A673 (cell line): ENCODE data around the gene UNC13D. TPM values are rescaled to one million over a fixed set of nuclear protein-coding genes. Genes with fewer than 3 reads are reported as not detected.
"Not testable (repeated sequence)": the region's sequence is repeated elsewhere in the genome, so short reads cannot be mapped to it uniquely, and the experiment has no call there.

Experiments
- BruUV-seq: library from RNA; stranded (reverse); fragments of 400-500 nt; replicated peaks from 2 replicates; lab custom pipeline; 2021; lab: Mats Ljungman, UMichigan
- CTCF ChIA-PET: fragments of 300-600 bp; sonication (Branson Sonifier 250); formaldehyde crosslinking; loops from one replicate; lab custom pipeline; 2022; ENCODE audit warnings: antibody characterized with exemption; lab: Charles Lee
- POLR2A ChIA-PET: fragments of 300-600 bp; sonication (Branson Sonifier 250); formaldehyde crosslinking; loops from one replicate; lab custom pipeline; 2022; ENCODE audit warnings: antibody characterized with exemption; ENCODE audit not compliant: low non-redundant PET; lab: Charles Lee
- DNase-seq: peaks from one replicate; pipeline ENCODE4 v3.0.0-alpha.2; 2015; ENCODE audit warnings: low spot score
- H3K27ac ChIP-seq: fragments of 200-600 bp; sonication (generic); 2 replicates; pipeline ENCODE4 v1.5.1; 2016; ENCODE audit warnings: mixed run types, low read depth, mild to moderate bottlenecking, mixed read lengths, antibody characterized with exemption, low read length; ENCODE audit not compliant: poor library complexity, severe bottlenecking
- H3K27me3 ChIP-seq: fragments of 200-600 bp; sonication (generic); replicated peaks from 2 replicates; pipeline ENCODE4 v1.6.1; 2017; ENCODE audit warnings: mixed run types, low read depth, mild to moderate bottlenecking, mixed read lengths, antibody characterized with exemption, low read length; ENCODE audit not compliant: insufficient read depth, poor library complexity
- H3K36me3 ChIP-seq: fragments of 200-600 bp; sonication (generic); 2 replicates; pipeline ENCODE4 v1.6.1; 2016; ENCODE audit warnings: mixed run types, mild to moderate bottlenecking, mixed read lengths, antibody characterized with exemption, low read length; ENCODE audit not compliant: insufficient read depth, poor library complexity, severe bottlenecking
- H3K4me1 ChIP-seq: fragments of 200-600 bp; sonication (generic); 2 replicates; pipeline ENCODE4 v1.6.1; 2017; ENCODE audit warnings: mixed run types, mild to moderate bottlenecking, mixed read lengths, antibody characterized with exemption, low read length; ENCODE audit not compliant: insufficient read depth, poor library complexity, severe bottlenecking
- H3K4me3 ChIP-seq: fragments of 200-600 bp; sonication (generic); 2 replicates; pipeline ENCODE4 v1.5.1; 2016; ENCODE audit warnings: low read depth, mixed run types, mild to moderate bottlenecking, mixed read lengths, low read length; ENCODE audit not compliant: poor library complexity, severe bottlenecking
- H3K9me3 ChIP-seq: fragments of 200-600 bp; sonication (generic); 2 replicates; pipeline ENCODE4 v1.6.1; 2016; ENCODE audit warnings: mixed run types, low read depth, mild to moderate bottlenecking, mixed read lengths, antibody characterized with exemption, low read length; ENCODE audit not compliant: poor library complexity, severe bottlenecking
- CTCF ChIP-seq: fragments of 300-800, 200-600 bp; sonication (generic); conservative IDR thresholded peaks from 2 replicates; pipeline ENCODE4 v1.5.1; 2017; ENCODE audit warnings: low read depth, mild to moderate bottlenecking, antibody characterized with exemption, low read length, moderate library complexity, mixed read lengths
- EZH2 ChIP-seq: fragments of 200-600 bp; sonication (generic); IDR thresholded peaks from 2 replicates; pipeline ENCODE4 v1.6.1; 2017; ENCODE audit warnings: borderline replicate concordance, low read depth, mild to moderate bottlenecking, mixed read lengths, antibody characterized with exemption, low read length; ENCODE audit not compliant: poor library complexity, severe bottlenecking
- intact Hi-C: fragments of 100-400 bp; cut with micrococcal nuclease; formaldehyde crosslinking; loops from one replicate; pipeline ENCODE4 v1.10.0; 2022; ENCODE audit not compliant: unreplicated experiment
- total RNA-seq: library from RNA; stranded (reverse); gene quantifications from 2 replicates; pipeline ENCODE4 v1.2.3, GENCODE V29; 2021

The UNC13D gene
- total RNA-seq, 1 experiment from 2014 or later, result 0.37 TPM

GRCh38 chr17:75853433-75853832 is 9.2 kb upstream of the UNC13D start:
- CTCF ChIA-PET, result interaction anchor here (0.7 kb wide), 1 partner anchor 122 kb away, joined by 12 read pairs; no protein-coding TSS in a partner anchor

GRCh38 chr17:75851693-75851991 is 7.4 kb upstream of the UNC13D start:
- H3K9me3 ChIP-seq, H3K4me3 ChIP-seq, DNase-seq, intact Hi-C loops, CTCF ChIA-PET, POLR2A ChIA-PET, BruUV-seq, H3K27me3 ChIP-seq, H3K27ac ChIP-seq: not testable (repeated sequence)
- peaks cover 11% of the 10 kb centered on the region for H3K4me1 ChIP-seq
- H3K36me3 ChIP-seq, result peaks cover 43% of the 10 kb centered on the region

More at GRCh38 chr17:75853433-75853832, 9.2 kb upstream of the UNC13D start:
- TF ChIP-seq CTCF, result no peak
- no peak for TF ChIP-seq EZH2
- H3K36me3 ChIP-seq, result peaks cover 25% of the 10 kb centered on the region
- no peak for DNase-seq
- peaks cover 13% of the 10 kb centered on the region for H3K4me1 ChIP-seq
- H3K27ac ChIP-seq, result no peak overlapping the region
- H3K27me3 ChIP-seq, result no peaks in the 10 kb centered on the region
- intact Hi-C loops, result no loop called here
- BruUV-seq, result no TSS peak
- H3K9me3 ChIP-seq, result no peaks in the 10 kb centered on the region
- H3K4me3 ChIP-seq, result no peak overlapping the region
- POLR2A ChIA-PET, result interaction anchor here (0.7 kb wide), 2 partner anchors 7 to 737 kb away, joined by 3 to 5 read pairs; no protein-coding TSS in a partner anchor

- peaks cover 7% of the 10 kb centered on the region for H3K4me1 ChIP-seq
- CTCF ChIA-PET, result no interaction called here
- no TSS peak for BruUV-seq
- no peak for DNase-seq
- no peak overlapping the region for H3K4me3 ChIP-seq
- intact Hi-C loops, result no loop called here
- TF ChIP-seq CTCF (no peak), EZH2 (no peak)
- POLR2A ChIA-PET, result no interaction called here
- H3K27me3 ChIP-seq, result no peaks in the 10 kb centered on the region
- H3K36me3 ChIP-seq, result peaks cover 44% of the 10 kb centered on the region
- no peaks in the 10 kb centered on the region for H3K9me3 ChIP-seq
- no peak overlapping the region for H3K27ac ChIP-seq
These were observed 6.9 kb upstream of the UNC13D start for GRCh38 chr17:75850928-75851692.

DNA sequence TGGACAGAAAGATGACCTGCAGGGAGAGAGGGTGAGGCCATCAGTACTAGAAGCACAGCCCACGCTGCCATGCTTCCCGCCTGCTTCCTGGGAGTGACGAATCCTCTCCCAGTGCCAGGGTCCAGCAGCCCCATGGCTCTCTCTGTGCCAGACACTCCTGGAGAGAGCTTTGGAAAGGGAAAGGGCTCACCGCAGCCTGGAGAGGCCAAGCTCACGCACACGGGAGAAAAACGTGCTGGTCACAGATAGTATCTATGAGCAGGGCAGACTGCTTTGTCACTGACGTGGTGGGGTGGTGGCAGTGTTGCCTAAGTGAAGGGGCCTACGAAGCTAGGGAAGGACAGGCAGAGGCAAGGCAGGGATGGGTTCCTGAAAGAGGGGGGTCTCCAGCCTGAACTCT is 5.5 kb upstream of the UNC13D start:
- intact Hi-C loops, result no loop called here
- no TSS peak for BruUV-seq
- Histone ChIP-seq H3K4me3 (no peak overlapping the region), H3K36me3 (peaks cover 44% of the 10 kb centered on the region), H3K9me3 (no peaks in the 10 kb centered on the region), H3K27ac (no peak overlapping the region), H3K27me3 (no peaks in the 10 kb centered on the region), H3K4me1 (peaks cover 7% of the 10 kb centered on the region)
- TF ChIP-seq CTCF, result no peak
- no peak for TF ChIP-seq EZH2
- ChIA-PET POLR2A (no interaction called here), CTCF (no interaction called here)
- DNase-seq, result no peak
